Measurements from ENCODE around the gene PPM1M.

PPM1M gene

GRCh38 chr3:52245322-52246263 is at the start of gene PPM1M:
Gene PPM1M (plus strand): TSS chr3:52245759. CDS start chr3:52245825, 66 bp downstream.
- DNase-seq (ENCODE audit: low read depth) = peak; percentile 67

- peak; percentile 51 for DNase-seq (ENCODE audit: low read depth)
Observed at GRCh38 chr3:52195823-52196331, 49.7 kb upstream of the PPM1M start.

- no peak for DNase-seq (ENCODE audit: low read depth)
Observed at GRCh38 chr3:52196977-52197376, 48.6 kb upstream of the PPM1M start.

GRCh38 chr3:52197499-52197841 is 48.1 kb upstream of the PPM1M start:
- no peak for DNase-seq (ENCODE audit: low read depth)

GRCh38 chr3:52197842-52198625 is 47.5 kb upstream of the PPM1M start, which contains the start of gene ALAS1:
Gene ALAS1 (plus strand): TSS chr3:52198160. CDS start chr3:52199242, 1,082 bp downstream.
- peak; percentile 89 for DNase-seq (ENCODE audit: low read depth)

- no peak for DNase-seq (ENCODE audit: low read depth)
Observed at GRCh38 chr3:52198643-52199608, 46.6 kb upstream of the PPM1M start.

- peak; percentile 42 for DNase-seq (ENCODE audit: low read depth)
Observed at GRCh38 chr3:52200981-52201679, 44.4 kb upstream of the PPM1M start.

- no peak for DNase-seq (ENCODE audit: low read depth)
Observed at GRCh38 chr3:52202384-52203077, 43.0 kb upstream of the PPM1M start.

- no peak for DNase-seq (ENCODE audit: low read depth)
Observed at GRCh38 chr3:52203701-52204100, 41.9 kb upstream of the PPM1M start.

- peak; percentile 37 for DNase-seq (ENCODE audit: low read depth)
Observed at GRCh38 chr3:52204337-52205073, 41.1 kb upstream of the PPM1M start.

GRCh38 chr3:52205727-52206372 is 39.7 kb upstream of the PPM1M start:
- no peak for DNase-seq (ENCODE audit: low read depth)

- no peak for DNase-seq (ENCODE audit: low read depth)
Observed at GRCh38 chr3:52208556-52208955, 37.0 kb upstream of the PPM1M start.

- DNase-seq (ENCODE audit: low read depth) = no peak
Observed at GRCh38 chr3:52210037-52210436, 35.5 kb upstream of the PPM1M start.

- no peak for DNase-seq (ENCODE audit: low read depth)
Observed at GRCh38 chr3:52210550-52211046, 35.0 kb upstream of the PPM1M start.

- no peak for DNase-seq (ENCODE audit: low read depth)
Observed at GRCh38 chr3:52211268-52211891, 34.2 kb upstream of the PPM1M start.

GRCh38 chr3:52213005-52213404 is 32.6 kb upstream of the PPM1M start:
- DNase-seq (ENCODE audit: low read depth) = no peak

- DNase-seq (ENCODE audit: low read depth) = no peak
Observed at GRCh38 chr3:52213901-52214300, 31.7 kb upstream of the PPM1M start.

GRCh38 chr3:52215351-52215750 is 30.2 kb upstream of the PPM1M start:
- no peak for DNase-seq (ENCODE audit: low read depth)
